Stimulated activated CD4-positive, alpha-beta T cell treated with anti-CD3 and anti-CD28 coated beads, Interleukin-12 subunit alpha, Interleukin-12 subunit beta, amount 100 ng/mL, for 4 hours (primary cell): ENCODE results near the gene CEP192.
"Not testable (repeated sequence)": the region's sequence is repeated elsewhere in the genome, so short reads cannot be mapped to it uniquely, and the experiment has no call there.

Experiments
- DNase-seq: peaks from one replicate; pipeline ENCODE4 v3.0.0-alpha.2; 2020

Gene CEP192

DNA sequence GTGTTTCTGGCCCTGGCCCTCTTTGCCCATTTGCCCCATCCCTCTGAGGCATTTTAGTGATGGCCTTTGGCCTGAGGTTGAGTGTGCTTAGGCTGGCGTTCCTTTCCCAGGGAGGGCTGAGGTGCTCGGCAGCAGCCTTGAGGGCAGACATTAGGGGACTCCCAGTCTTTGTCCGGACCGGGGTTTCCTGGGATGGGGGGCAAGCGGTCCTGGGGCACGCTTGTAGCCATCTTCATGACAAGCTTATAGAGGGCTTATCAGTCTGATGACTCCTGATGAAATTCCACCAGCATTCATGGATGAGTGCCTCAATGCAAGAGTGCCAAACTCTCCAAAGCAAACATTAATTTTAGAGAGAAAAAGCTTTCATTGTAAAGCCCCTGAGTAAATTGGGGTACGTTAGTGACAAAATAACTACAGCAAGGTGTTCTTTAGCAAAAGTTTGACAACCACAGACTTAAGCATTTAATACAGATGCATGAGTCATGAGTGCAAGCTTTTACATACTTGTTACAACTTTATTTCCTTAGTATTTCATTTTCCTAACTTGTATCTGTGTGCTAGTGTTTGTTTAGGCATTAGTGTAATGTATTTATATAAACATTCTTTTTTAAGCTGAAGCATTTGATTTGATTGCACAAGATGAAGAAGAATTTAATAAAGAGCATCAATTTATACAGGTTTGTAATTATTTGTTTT is 45.6 kb downstream of the CEP192 start:
- no peak for DNase-seq

DNA sequence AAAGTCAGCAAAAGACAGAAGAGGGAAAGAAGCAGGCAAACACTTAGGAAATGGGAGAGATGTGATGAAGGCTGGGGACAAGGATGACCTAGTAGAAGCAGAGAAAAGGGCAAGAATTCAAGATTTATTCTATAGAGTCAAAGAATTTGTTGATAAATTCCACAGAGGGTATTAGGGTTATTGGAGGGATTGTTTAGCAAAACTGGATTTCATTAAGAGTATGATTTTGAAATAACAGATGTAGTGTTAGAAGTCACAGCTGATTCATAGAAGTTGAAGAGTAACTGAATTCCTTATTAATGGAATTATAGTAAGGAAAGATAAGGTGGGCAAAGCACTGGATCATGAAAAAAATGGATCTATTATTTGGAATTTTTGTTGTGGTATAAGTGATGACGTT is 48.6 kb downstream of the CEP192 start:
- DNase-seq = no peak

DNA sequence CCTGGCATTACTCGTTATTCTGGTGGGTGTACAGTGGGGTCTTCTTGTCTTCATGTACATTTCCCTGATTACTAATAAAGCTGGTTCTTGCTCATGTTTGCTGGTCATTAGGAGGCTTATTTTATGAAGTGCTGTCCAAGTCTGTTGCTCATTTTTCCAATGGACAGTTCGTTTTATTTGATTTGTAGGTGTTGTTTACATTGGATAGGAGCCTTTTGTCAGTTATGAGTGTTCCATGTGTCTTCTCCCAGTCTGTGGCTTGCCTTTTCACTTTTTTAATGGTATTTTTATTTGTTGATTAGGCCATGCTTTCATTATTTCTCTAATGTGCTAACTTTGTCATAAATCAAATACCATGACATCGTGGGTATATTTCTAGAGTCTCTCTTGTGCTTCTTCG is 51.9 kb downstream of the CEP192 start:
- DNase-seq = no peak

DNA sequence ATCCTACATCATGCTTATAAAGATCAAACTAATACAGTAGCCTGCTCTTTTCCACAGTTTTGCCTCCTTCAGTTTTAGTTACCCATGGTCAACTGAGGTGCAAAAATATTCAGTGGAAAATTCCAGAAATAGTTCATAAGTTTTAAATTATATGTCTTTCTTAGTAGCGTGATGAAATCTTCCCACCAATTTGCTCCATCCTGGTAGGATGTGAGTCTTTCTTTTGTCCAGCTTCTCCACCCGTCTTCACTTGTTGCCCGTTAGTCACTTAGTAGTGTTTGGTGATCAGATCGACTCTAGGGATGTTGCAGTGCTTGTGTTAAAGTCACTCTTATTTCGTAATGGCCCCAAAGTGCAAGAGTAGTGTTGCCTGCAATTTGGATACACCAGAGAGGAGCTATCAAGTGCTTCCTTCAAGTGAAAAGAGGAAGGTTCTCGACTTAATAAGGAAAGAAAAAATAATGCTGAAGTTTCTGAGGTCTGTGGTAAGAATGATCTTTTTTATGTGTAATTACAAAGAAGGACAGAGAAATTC is 57.0 kb downstream of the CEP192 start:
- no peak for DNase-seq

DNA sequence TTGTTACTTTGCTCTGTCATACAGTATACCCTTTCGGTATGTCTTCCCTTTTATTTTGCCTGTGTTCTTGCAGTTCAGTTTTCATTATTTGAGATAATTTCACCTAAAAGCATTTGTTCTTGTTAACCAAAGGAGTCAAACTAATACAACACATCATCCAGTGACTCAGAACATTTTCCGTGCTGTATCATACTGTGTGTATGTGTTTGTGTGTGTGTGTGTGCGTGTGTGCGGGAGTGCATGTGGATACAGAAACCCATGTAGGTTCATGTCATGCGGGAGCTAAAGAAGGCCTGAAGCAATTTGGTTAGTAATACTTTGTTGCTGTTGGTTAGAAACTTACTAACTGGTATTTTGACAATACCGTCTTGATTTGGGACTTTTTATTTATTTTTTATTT is 60.0 kb downstream of the CEP192 start:
- no peak for DNase-seq

DNA sequence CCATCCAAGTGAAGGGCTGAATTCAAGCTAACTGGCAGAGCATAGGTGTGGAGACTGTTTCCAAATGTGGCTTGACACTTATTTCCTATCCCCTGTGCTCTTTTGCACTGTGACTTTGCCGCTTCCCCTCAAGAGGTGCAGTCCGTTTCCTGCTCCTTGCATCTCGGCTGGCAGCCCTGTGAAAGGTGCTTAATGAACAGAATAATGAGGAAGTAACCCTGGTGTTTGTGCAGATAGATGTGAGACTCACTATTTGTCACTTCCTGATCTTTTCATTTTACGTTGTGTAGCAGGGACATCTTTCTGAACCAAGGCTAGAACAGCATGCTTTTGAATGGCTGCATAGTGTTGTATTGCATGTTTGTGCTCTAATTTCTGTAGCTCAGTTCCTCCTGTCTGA is 60.8 kb downstream of the CEP192 start:
- DNase-seq = no peak

DNA sequence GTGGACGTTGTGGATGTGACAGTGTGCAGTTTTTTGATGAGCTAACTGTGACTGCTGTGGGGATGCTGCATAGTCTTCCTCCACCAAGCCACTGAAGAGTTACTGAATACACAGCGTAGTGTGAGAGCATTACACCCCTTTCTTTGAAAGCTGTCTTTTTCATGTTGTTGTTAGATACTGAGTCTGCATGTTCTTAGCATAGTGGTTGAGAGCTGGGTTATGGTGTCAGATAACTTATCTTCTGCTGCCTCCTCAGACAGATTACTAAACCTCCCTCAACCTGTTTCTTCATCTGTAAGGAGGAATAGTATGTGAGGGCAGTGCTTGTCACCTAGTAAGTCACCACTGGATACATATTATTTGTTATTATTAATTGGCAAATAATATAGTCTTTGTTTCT is 63.2 kb downstream of the CEP192 start:
- no peak for DNase-seq

DNA sequence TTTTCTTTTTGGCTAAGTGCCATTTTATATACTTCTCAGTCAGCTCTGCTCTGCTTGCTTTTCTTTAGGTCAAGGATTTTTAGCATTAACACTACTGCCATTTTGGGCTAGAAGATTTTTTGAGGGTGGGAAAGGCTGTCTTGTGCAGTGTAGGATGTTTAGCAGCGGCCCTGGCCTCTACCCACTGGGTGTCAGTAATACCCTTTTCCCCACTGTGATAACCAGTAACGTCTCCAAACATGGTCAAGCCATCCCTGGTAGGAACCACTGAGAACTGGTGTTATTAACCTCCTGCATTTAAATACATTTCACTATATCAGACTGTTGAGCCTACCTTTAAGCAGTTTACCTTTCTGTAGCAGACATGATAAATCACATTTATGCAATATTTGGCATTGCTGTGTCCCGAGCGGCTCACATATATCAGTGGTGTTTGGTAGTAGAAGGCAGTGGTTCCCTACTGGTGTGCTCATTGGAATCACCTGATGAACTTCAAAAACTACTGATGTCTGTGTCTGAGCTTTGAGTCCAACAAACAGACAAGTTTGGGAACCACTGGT is 70.5 kb downstream of the CEP192 start:
- DNase-seq = no peak

DNA sequence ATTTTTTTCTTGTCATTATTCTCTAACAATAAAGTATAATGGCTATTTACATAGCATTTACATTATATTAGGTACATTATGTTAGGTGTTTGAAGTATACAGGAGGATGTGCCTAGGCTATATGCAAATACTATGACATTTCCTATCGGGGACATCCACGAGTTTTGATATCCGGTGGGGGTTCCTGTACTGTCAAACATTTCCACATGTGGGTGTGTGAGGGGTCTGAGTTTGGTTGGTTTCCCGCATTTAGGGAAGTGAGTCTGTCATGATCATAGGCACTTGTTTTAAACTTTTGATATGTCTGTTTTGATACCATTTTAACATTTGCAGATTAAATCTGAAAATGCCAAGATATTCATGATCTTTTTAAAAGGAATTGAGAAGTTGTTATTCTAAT is 76.0 kb downstream of the CEP192 start:
- DNase-seq = no peak

DNA sequence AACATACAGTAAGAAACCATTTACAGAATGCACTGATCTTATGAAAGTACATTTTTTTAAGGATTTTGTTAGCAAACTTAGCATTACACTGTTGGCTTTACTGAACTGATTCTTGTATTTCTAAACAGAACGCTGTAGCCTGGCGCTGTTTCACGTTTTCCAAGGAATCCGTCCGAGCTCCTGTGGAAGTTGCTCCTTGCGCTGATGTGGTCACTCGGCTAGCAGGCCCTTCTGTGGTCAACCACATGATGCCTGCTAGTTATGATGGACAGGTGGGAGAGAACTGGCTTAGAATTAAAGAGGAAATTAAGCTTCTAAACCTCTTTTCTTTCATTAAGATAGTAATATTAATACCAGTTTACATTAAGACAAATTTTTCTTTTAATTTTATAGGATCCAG is 76.8 kb downstream of the CEP192 start:
- no peak for DNase-seq

DNA sequence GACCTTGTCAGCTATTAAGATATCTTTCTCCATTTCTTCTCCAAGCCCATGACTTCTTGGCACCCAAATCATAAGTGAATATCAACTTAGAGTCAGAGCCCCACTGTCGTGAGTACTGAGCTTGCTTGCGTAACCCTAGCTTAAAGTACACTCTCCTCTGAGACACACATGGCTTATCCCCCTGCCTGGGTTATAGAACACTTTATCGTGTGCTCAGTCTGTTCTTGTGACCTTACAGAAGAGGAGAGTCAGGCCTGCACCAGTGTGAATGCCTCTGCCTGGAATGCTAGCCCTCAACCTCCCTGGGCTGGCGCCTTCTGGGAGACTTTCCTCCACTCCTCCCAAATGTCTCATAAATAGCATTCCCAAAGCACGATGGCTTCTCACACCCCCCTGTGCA is 79.3 kb downstream of the CEP192 start:
- no peak for DNase-seq

DNA sequence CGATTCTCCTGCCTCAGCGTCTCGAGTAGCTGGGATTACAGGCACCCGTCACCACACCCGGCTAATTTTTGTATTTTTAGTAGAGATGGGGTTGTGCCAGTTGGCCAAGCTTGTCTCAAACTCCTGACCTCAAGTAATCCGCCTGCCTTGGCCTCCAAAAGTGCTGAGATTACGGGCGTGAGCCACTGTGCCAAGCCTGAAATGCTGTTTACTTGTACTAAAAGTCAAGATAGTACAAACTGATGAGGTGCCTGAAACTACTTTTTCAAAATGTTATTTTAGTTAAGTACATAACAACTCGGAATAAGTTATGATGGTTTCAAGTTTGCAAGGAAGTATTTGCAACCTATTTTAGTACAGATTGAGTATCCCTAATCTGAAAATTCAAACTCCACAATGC is 85.7 kb downstream of the CEP192 start:
- no peak for DNase-seq

DNA sequence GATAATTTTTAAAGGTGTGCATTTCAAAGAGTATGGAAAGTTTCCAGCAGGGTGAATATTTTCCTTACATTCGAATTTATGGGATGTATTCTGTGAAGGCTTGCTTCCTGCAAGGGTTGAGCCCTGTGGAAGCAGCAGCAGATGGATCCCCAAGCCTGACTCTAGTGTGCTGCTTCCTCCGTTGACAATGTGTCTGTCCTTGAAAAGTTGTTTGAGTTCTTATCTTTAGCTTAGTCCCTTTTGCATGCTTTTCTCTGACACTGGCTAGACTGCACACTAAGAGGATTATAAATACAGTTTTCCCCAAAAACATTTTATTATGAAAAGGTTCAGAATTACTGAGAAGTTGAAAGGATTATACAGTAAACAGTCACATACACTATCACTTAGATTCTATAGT is 86.3 kb downstream of the CEP192 start:
- no peak for DNase-seq

DNA sequence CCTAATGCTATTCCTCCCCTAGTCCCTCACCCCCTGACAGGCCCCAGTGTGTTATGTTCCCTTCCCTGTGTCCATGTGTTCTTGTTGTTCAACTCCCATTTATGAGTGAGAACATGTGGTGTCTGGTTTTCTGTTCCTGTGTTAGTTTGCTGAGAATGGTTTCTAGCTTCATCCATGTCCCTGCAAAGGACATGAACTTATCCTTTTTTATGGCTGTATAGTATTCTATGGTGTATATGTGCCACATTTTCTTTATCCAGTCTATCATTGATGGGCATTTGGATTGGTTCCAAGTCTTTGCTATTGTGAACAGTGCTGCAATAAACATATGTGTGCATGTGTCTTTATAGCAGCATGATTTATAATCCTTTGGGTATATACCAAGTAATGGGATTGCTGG is 86.9 kb downstream of the CEP192 start:
- DNase-seq = not testable (repeated sequence)

DNA sequence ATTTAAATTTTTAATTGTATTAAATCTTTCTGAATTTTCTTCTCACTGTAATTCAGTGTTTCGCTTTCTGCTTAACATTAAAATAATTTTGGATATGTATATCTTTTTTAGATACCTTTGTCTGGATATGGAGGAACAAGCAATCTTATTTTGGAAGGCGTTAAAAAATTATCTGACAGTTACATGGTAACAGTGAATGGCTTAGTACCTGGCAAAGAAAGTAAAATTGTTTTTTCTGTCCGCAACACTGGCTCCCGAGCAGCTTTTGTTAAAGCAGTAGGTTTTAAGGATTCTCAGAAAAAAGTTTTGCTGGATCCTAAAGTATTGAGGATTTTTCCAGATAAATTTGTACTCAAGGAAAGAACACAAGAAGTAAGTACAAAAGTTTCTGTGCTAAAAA is 95.7 kb downstream of the CEP192 start:
- DNase-seq = no peak

DNA sequence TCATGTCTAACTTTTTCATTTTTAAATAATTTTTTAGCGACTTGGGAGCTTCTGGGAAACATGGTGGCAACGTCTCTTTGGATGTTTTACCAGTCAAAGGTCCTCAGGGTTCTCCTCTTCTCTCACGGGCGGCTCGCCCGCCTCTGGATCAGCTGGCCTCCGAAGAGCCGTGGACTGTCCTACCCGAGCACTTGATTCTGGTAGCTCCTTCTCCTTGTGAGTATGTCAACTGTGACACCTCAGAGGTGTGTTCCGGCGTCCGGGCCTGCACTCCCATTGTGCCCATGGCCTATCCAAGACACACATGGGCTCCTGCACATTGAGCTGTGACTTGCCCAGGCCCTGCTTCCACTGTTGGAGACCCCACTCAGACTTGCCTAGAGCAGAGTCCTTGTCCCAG is 104.3 kb downstream of the CEP192 start:
- no peak for DNase-seq

DNA sequence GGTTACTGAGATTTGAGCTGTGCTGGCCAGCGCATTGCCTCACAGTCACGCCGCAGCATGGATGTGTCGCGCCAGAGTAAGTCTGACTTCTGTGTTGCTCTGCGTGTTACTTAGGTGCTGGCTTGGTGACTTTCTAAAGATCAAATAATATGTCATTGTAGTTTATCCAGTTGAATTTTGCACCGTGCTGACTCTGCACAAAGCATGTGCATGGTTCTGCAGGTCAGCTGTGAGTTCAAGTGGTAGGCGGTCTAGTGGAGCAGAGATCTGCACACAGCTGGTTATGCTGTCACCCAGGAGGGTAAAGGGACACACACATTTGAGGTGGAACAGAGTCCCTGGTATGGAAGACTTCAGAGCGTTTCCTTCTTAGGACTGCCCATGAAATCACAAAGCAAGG is 105.1 kb downstream of the CEP192 start:
- DNase-seq = no peak

DNA sequence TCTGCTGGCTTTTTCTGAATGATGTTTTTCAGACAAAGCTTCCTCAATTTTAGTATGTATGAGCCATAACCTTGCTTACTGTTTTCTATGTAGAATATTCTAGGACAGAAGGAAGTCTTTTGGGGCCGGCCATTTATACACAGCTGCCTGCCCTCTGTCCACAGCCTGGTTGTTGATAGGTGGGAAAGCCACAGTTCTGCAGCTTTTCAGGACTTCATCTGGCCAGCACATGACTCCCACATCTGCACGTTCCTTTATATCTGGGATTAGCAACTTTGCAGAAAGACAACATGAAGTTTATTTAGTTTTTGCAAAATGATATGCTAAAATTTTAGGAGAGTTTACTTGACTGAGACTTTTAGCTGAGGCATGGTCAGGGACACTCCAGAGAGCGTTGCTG is 105.6 kb downstream of the CEP192 start:
- no peak for DNase-seq

DNA sequence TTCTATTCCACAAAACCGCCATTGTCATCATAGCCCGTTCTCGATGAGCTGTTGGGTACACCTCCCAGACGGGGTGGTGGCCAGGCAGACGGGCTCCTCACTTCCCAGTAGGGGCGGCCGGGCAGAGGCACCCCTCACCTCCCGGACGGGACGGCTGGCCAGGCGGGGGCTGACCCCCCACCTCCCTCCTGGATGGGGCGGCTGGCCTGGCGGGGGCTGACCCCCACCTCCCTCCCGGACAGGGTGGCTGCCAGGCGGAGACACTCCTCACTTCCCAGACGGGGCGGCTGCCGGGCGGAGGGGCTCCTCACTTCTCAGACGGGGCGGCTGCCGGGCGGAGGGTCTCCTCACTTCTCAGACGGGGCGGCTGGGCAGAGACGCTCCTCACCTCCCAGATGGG is 106.9 kb downstream of the CEP192 start:
- not testable (repeated sequence) for DNase-seq

DNA sequence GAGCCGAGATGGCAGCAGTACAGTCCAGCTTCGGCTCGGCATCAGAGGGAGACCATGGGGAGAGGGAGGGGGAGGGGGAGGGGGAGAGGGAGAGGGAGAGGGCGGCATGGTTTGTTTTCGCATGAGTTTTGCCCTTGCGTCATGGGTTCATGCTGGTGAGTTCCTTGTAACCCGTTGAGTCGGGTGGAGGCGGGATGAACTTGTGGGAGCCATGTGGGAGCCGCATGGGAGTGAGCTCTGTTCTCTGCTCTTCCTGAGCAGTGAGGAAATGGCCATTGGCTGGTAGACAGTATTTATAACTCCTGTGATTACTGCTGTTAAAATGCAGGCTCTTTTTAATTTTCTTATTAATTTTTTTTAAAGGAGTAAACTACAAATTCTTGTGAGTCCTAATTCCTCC is 108.0 kb downstream of the CEP192 start:
- no peak for DNase-seq

DNA sequence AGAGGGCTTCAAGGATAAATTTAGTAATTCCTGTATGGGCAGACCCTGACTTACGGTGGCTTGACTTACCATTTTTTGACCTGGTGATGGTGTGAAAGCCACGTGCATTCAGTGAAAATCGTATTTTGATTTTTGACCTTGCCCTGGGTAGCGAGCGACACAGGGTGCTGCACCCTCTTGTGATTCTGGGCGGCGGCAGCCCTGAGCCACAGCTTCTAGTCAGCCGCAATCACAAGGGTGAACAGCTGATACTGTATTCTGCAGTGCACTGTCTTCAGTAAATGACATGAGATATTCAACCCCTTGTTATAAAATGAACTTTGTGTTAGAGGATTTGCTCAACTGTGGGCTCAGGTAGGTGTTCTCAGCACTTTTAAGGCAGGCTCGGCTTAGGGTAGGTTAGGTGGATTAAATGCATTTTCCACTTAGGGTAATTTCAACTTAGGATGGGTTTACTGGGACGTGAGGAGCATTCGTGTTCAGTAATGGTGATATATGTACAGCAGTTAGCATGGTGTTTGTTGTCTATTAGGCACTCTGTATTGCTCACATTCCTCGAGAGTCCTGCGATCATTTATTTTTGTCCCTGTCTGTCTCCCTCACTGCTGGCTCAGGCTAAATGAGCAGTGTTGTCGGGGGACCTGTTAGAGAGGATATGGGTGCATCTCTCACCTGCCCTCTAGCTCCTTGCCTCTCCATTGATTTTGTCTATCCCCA is 109.9 kb downstream of the CEP192 start:
- DNase-seq = no peak

DNA sequence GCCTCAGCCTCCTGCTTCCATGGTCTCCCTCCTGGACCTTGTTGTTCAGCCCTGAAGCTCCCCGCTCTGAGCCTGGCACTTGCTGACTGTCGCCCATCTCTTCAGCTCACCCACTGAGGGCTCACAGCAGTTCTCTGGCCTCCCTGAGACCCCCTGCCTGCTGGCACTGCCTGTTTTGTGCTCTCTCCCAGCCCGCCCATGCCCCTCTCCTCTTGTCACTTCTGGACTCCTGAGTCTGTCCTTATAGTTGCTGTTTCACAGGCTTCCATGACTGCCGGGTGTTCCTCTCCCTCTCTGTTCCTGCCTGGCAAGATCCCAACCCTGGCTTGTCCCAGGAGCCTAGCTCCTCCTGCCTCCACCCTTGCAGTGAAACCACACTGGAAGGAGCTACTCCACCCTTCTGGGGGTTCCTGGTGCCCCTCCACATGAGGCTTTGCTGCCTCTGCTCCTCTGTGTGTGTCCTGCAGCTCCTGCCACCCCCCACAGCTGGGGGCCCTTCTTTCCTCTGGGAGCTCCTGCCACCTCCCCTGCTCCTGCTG is 110.6 kb downstream of the CEP192 start:
- DNase-seq = no peak

DNA sequence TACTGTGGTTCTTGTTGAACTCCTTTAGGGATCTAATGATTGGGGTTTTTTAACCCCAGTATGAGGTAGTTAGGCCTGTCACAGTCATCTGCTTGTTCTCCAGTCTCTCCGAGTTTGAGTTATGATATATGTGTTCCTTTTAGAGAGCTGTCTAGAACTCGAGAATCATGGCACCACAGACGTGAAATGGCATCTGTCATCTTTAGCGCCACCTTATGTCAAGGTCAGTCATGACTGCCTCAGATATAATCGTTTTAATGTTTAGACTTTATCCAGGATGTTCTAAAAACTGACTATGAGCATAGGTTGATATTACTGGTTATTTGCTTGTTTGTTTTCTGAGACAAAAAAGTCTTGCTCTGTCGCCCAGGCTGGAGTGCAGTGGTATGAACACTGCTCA is 112.2 kb downstream of the CEP192 start:
- no peak for DNase-seq

DNA sequence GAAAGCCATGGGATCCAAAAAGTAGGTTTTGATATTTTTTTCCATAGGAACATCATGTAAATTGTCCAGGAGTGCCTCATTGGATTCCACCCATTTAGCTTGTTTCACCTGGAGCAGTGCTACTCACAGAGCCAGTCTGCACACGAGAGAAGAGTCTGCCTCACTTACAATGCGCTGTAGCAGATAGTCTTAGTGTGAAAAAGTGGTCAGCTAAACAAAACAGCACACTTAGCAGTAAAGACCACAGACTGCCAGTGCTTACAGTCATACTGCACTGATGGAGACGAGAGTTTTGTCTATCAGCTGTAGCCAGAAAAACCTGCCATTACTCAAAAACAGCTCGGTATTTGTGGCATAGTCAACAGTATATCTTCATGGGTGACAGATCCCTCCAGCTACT is 113.9 kb downstream of the CEP192 start:
- no peak for DNase-seq
